ENCODE results near the gene C6orf132. TPM values are rescaled to one million over a fixed set of nuclear protein-coding genes. Genes with fewer than 3 reads are reported as not detected.

C6orf132 gene
- total RNA-seq, 1 donor from 2014 or later: 13.5 TPM

- no peak for TF ChIP-seq CTCF (IDR thresholded peaks at IDR 0.05)
- no peak overlapping the region for H3K27ac ChIP-seq
- H3K9me3 ChIP-seq: no peaks in the 10 kb centered on the region
- intact Hi-C loops (cut with DNase I): no loop called here
- peaks cover 27% of the 10 kb centered on the region for H3K4me1 ChIP-seq
- H3K36me3 ChIP-seq: peaks cover 68% of the 10 kb centered on the region
- H3K4me3 ChIP-seq: no peak overlapping the region
- ATAC-seq: no peak
- no peaks in the 10 kb centered on the region for H3K27me3 ChIP-seq (ENCODE audit: low read depth)
- no peak for DNase-seq
Measured at GRCh38 chr6:42053601-42054000, 88.8 kb downstream of the C6orf132 start.

GRCh38 chr6:42051268-42051653 lies 91.2 kb downstream of the C6orf132 start:
- Histone ChIP-seq H3K4me1 (peaks cover 45% of the 10 kb centered on the region), H3K36me3 (peaks cover 45% of the 10 kb centered on the region), H3K27ac (peak overlapping the region; percentile 90), H3K4me3 (peak overlapping the region; percentile 74), H3K27me3 (ENCODE audit: low read depth) (no peaks in the 10 kb centered on the region), H3K9me3 (no peaks in the 10 kb centered on the region)
- intact Hi-C loops (cut with DNase I): no loop called here
- DNase-seq (no peak), ATAC-seq (no peak)
- no peak for TF ChIP-seq CTCF (IDR thresholded peaks at IDR 0.05)

Other genes with a start within 250 kb of the C6orf132 start
- 3.9 TPM for gene USP49, start 247.2 kb downstream of the C6orf132 start, total RNA-seq
- gene MED20, start 221.5 kb downstream of the C6orf132 start, total RNA-seq: 12.6 TPM
- 8.9 TPM for gene BYSL, start 221.1 kb downstream of the C6orf132 start, total RNA-seq
- 182 TPM for gene CCND3, start 200.8 kb downstream of the C6orf132 start, total RNA-seq
- gene TAF8, start 92.1 kb downstream of the C6orf132 start, total RNA-seq: 35.1 TPM
- gene GUCA1A, start 30.7 kb upstream of the C6orf132 start, total RNA-seq: not detected
- 0.80 TPM for gene GUCA1B, start 52.3 kb upstream of the C6orf132 start, total RNA-seq
- gene MRPS10, start 75.2 kb upstream of the C6orf132 start, total RNA-seq: 23.6 TPM

All from lower lobe of right lung (tissue), 2 donors.